NCI-H82 treated with DMSO at 0.1 percent for 48 hours (cell line): ENCODE results near the gene BCL2L12.

ENCODE experiments used
- DNase-seq: peaks from one replicate; lab custom pipeline; 2025; ENCODE audit not compliant: unreplicated experiment; lab: John Stamatoyannopoulos, UW

Gene BCL2L12

DNA sequence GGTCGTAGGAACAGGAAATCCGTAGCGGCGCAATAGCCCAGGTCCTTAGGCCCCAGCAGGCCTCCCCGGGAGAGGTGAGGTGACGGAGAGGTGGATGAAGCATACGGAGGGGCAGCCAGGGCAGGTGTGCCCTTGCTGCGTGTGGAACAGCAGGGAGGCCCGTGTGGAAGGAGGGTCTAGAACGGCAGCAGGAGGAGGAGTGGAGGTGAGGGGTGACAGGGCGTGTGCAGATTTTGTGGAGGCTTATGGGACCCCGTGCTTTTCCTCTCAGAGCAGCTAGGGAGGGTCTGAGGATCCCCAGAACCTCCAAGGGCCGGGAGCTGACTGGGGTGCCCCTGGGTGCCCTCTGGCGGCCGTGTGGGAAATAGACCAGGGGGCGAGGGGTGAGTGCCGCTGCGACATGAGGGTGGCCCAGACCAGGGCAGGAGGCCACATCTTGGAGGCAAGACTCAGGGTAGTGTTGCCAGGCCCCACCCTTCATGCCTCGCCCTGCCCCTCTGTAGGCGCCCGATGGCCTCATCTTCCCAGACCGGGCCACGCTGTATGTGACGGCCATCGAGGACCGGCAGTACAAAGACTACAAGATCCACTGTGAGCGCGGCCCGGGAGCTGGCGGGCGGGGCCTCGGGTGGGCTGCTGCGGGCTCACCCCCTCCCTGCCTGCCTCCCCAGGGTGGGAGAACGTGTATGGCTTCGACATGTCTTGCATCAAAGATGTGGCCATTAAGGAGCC lies 18.7 kb downstream of the BCL2L12 start:
- DNase-seq, result no peak

- no peak for DNase-seq
Observed at GRCh38 chr19:49684983-49685553, 19.3 kb downstream of the BCL2L12 start.

- no peak for DNase-seq
Observed at GRCh38 chr19:49685845-49686332, 20.2 kb downstream of the BCL2L12 start.

GRCh38 chr19:49686503-49687088 lies 20.9 kb downstream of the BCL2L12 start:
- no peak for DNase-seq

DNA sequence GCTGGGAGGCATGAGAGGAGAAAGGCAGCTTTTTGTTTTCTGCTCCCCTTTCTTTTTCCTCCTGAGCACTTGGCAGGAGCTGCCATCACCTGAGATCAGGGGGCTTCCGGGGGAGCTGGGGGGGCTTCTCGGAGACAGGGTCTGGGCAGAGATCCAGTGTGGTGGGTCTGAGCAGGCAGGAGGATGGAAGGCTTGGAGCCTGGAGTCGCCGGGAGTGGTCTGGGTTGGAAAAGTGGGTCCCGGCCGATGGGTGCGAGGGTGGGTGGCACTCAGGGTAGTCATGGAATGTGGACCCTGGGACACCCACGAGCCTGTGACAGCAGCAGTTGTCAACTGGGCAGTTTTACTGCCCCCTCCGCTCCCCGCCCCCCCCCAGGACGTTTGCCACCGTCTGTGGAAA lies 21.4 kb downstream of the BCL2L12 start:
- DNase-seq, result no peak

DNA sequence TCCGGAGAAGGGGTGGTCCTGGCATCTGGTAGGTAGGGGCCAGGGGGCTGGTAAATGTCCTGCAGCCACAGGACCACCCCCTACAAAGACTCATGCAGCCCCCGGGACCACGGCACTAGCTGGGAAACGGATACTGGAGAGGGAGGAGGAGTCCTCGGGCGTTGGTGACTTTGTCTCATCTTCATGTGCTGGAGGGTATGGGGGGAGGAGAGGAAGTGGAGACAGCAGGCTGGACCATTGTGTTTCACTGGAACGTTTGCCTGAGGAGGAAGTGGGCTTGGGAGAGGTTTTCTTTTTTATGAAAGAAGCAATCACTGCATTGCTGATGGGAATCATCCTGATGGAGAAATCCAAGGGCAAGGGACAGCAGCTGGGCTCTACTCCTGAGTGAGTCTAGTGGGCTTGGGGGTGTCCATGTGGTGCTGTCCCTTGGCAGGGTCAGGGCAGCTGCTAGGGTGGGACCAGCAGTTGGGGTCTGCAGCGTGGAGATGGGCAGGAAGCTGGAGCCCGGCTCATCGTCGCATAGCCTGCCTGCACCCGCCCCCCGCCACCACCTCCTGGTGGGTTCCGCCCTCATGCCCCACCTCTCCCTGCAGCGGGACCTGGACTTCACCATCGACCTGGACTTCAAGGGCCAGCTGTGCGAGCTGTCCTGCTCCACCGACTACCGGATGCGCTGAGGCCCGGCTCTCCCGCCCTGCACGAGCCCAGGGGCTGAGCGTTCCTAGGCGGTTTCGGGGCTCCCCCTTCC lies 22.0 kb downstream of the BCL2L12 start:
- no peak for DNase-seq

DNA sequence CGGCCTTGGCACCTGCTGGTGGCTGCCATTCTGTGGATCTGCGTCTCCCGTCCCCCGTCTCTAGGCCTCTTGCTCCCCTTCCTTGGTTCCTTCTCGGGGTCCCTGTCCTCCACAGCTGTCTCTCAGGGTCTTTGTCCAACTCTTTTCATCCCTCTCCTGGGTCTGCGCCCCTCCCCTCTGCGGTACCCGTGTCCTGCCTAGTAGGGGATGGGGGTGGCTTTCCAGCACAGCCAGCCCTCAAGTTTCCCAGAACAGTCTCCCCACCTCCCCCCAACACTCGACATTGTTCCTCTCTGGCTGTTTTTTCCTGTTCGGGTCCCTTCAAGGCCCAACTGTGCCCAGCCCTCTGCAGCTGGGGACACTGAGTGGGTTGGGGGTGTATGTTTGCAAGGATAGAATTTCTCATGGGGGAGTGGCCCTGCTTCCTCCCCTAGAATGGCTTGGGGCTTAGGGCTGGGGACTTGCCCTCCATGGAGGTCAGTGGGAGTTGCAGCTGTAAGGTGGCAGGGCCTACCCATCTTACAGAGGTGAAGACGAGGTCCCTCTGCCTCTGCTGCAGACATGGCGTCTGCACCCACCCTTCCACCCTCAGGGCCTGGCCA lies 22.9 kb downstream of the BCL2L12 start:
- no peak for DNase-seq

DNA sequence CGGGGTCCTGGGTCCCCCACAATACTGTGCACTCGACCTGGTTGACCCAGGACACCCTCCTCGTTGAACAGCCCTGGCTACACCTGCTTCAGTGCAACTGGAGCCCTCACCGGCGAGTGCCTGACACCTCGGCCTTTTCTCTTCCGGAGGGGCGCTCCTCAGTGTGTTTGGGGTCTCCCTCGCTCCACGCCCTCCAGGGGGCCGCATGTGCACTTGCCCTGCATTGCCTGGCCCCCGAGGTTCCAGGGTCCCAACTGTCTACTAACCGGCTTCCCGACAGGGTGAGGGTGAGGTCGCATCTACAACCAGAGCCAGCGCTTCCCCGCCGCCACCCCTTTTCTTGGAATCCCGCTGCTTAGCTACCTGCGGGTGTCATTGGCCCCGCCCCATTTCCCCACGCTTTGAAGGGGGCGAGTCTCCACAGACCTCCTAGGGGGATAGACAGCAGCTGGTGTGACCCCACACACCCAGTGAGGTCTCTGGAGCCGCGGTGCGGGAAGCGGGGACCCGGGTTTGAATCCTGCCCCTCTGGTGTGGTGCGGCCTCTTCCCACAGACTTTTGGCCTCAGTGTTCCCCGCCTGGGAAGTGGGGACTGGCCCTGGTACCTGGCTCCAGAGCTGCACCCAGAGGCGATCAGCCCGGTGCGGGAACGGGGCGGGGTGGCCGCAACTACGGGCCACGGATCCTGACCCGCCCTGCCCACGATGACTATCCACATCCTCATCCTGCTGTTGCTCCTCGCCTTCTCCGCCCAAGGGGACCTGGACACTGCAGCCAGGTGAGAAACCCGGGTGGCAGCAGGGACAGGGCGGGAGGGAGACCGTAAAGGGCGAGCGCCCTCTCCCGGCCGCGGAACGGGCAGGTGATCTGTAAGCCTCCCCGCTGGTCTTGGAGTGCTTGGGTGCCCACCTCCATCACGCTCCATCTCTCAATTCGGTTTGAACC lies 23.7 kb downstream of the BCL2L12 start, which contains the start of gene ADM5:
Gene ADM5 (plus strand): TSS at position 462 of the 946 bp plus-strand sequence. CDS start 244 bp downstream, at position 706.
- peak; percentile 35 for DNase-seq

GRCh38 chr19:49690079-49690655 lies 24.4 kb downstream of the BCL2L12 start:
- no peak for DNase-seq

DNA sequence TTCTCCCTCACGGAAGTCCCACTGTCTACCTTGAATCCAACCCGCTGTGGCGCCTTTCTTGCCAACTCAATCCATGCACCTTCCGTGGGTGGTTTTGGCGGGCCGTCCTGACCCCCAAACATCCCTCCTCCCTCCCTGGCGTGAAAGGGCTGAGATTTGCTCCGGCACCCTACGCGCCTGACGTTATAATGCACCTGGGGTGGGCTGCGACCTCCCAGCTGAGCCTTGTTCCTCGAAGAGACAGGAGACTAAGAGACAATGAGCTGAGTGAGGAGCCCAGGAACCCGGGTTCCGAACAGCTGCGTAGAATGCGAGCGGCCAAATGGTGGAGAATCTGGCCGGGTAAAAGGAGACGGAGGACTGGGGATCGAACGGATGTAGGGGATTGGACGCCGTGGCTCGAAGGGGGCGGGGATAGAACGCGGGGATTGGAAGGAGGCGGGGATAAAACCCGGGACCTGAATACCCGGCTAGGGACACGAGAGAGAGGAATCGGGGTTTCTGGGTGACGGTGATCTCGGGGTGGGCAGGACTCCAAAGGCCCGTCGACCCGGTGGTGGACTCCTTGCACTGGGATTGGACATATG lies 25.0 kb downstream of the BCL2L12 start, which contains the start of gene CPT1C:
Gene CPT1C (plus strand): TSS at position 461 of the 587 bp plus-strand sequence. CDS start 1,137 bp downstream, outside the sequence.
- DNase-seq, result peak; percentile 90

DNA sequence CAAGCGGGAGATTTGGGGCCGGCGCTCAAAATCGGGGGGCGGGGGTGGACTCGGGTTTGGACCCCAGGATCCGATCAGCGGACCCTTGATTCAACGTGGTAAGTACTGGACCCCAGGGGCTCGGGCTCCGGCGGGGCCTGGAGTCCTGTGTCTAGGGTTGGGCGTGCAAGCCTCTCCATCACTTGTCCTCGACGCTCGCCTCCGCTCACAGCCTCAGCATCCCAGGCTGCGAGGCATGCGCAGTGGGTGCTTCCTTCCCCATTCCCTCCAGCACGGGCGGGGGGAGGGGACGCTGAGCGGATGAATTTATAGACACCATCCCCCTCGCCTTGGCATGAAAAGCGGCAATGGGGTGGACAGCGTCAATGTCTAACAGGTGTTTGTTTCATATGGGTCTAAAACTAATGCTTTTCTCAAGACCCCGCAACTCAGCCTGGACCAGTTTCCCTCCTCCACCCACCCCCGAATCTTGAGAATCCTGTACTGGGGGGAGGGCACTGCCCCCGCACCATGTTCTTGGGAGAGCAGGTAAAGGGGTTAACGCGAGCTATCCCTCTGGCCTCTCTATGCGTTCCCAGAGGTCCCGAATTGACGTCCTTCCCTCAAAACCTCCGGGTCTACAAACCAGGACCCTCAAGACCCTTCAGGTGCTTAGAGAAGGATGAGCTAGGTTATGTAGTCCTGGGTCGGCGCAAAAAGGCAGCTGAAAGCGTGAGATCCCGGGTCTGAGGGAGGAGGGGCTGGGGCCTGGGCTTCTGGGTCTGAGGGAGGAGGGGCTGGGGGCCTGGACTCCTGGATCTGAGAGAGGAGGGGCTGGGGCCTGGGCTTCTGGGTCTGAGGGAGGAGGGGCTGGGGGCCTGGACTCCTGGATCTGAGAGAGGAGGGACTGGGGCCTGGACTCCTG lies 25.8 kb downstream of the BCL2L12 start:
- peak; percentile 61 for DNase-seq

DNA sequence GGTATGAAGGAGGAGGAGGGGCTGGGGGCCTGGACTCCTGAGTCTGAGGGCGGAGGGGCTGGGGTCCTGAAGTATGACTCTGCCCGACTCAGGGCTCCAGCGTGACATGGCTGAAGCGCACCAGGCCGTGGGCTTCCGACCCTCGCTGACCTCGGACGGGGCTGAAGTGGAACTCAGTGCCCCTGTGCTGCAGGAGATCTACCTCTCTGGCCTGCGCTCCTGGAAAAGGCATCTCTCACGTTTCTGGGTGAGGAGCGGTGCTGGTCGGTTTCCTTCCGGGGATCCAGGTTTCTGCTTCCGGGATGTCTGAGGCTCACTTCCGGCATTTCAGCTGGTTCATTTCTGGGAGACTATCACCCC lies 26.4 kb downstream of the BCL2L12 start:
- no peak for DNase-seq

- no peak for DNase-seq
Observed at GRCh38 chr19:49696115-49696514, 30.4 kb downstream of the BCL2L12 start.

DNA sequence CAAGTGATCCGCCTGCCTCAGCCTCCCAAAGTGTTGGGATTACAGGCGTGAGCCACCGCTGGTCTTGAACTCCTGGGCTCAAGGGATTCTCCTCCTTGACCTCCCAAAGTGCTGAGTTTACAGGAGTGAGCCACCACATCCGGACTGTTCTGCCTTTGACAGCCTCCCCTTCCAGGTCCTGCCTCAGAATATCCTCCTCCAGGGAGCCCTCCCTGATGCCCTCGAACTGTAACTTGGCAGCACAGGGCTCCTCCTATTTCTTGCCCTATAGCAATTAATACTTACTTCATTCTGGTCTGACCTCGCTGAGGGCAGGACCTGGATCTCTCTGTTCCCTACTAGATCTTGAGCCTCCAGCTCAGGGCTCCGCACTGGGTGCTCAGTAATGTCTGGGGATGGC lies 31.1 kb downstream of the BCL2L12 start:
- DNase-seq, result no peak

- DNase-seq, result no peak
Observed at GRCh38 chr19:49699364-49699763, 33.6 kb downstream of the BCL2L12 start.

DNA sequence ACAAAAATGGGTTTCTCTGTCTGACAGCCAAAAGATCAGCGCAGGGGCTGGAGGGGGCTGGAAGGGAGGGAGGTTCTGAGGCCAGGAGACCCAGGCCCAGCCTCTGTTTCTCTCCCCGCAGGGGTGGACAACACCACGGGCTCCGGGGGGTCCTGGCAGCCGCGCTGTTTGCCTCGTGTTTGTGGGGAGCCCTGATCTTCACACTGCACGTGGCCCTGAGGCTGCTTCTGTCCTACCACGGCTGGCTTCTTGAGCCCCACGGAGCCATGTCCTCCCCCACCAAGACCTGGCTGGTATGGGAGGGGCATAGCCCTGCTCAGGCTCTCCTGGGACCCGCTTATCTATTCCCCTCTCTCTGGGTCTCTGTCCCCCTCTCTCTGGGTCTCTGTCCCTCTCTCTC lies 34.8 kb downstream of the BCL2L12 start:
- DNase-seq, result no peak

DNA sequence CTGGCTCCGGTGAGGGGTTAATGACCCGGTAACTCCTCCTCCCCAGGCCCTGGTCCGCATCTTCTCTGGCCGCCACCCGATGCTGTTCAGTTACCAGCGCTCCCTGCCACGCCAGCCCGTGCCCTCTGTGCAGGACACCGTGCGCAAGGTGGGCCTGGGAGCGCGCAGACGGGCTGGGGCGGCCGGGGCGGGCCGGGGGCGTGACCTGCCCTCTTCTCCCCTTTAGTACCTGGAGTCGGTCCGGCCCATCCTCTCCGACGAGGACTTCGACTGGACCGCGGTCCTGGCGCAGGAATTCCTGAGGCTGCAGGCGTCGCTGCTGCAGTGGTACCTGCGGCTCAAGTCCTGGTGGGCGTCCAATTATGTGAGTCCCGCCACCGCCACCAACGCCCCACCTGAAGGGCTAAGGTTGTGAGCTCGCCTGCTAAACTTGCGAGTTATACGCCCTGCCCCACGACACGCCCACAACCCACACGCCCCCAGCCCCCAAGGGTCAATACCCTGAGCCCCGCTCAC lies 35.6 kb downstream of the BCL2L12 start:
- DNase-seq, result no peak
